GM21360 (cell line): Measurements from ENCODE around the gene TMOD1.

Experiments
- ATAC-seq: cut with Tn5 transposase; IDR thresholded peaks from one replicate; pipeline ENCODE4 v1.9.1; 2021; ENCODE audit warnings: mild to moderate bottlenecking, moderate library complexity; ENCODE audit not compliant: unreplicated experiment

The TMOD1 gene

GRCh38 chr9:97629156-97629555, 127.7 kb downstream of the TMOD1 start:
- ATAC-seq, result no peak

GRCh38 chr9:97630591-97630990, 129.1 kb downstream of the TMOD1 start:
- ATAC-seq, result no peak

- ATAC-seq, result peak; percentile 1
Measured at GRCh38 chr9:97632248-97632984, 130.9 kb downstream of the TMOD1 start.

- peak; percentile 84 for ATAC-seq
Measured at GRCh38 chr9:97632985-97633858, 131.8 kb downstream of the TMOD1 start, which contains the start of the genes NCBP1 and TSTD2. TSS of gene NCBP1 (plus strand) at chr9:97633821. CDS start at chr9:97633882, 61 bp downstream. TSS of gene TSTD2 (minus strand) at chr9:97633368. CDS start at chr9:97627562, 5,806 bp downstream.

GRCh38 chr9:97633859-97634490, 132.5 kb downstream of the TMOD1 start:
- no peak for ATAC-seq

GRCh38 chr9:97635026-97635425, 133.6 kb downstream of the TMOD1 start:
- ATAC-seq, result no peak

- ATAC-seq, result no peak
Measured at GRCh38 chr9:97636903-97637302, 135.4 kb downstream of the TMOD1 start.

GRCh38 chr9:97638666-97639065, 137.2 kb downstream of the TMOD1 start:
- ATAC-seq, result no peak

GRCh38 chr9:97640325-97640724, 138.9 kb downstream of the TMOD1 start:
- ATAC-seq, result no peak

GRCh38 chr9:97645720-97646119, 144.3 kb downstream of the TMOD1 start:
- no peak for ATAC-seq

- no peak for ATAC-seq
Measured at GRCh38 chr9:97647996-97648395, 146.5 kb downstream of the TMOD1 start.
